ENCODE results near the gene TTC33. TPM values are rescaled to one million over a fixed set of nuclear protein-coding genes. Genes with fewer than 3 reads are reported as not detected.

Gene TTC33
- total RNA-seq, 6 experiments from 2014 or later: 5.6 to 9.2 (median 7.0) TPM

DNA sequence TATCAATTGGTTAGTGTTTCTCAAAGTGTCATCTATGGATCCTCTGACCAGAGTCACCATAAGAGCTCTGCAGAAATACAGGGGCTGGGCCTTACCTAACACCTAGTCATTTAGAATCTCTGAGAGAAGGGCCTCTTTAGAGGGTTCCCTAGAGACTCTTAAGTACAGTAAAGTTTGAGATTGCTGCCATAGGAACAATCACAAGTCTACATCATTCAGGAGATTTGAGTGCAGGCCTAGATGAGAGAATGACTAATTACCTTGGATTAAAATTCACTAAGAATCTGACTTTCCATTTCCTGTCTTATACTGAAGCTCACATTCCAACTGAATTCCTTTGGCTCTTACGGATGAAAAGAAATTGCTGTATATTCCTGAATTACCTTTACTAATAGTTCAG is 258.2 kb downstream of the TTC33 start:
- TF ChIP-seq POLR2A (IDR thresholded peaks at IDR 0.05) (no peak), CTCF (IDR thresholded peaks at IDR 0.05) (no peak)
- WGBS (ENCODE audit: insufficient coverage, low coverage, low lambda C conversion rate, missing lambda C conversion rate): 75% methylated on average over 1 of the region's 1 CpG
- H3K36me3 ChIP-seq: no peaks in the 10 kb centered on the region
- no peaks in the 10 kb centered on the region for H3K9me3 ChIP-seq
- no peak overlapping the region for H3K4me3 ChIP-seq
- ATAC-seq (no peak), DNase-seq (no peak)
- no peak overlapping the region for H3K27ac ChIP-seq
- no peaks in the 10 kb centered on the region for H3K4me1 ChIP-seq
- intact Hi-C loops (cut with DNase I): no loop called here
- H3K27me3 ChIP-seq: no peaks in the 10 kb centered on the region

GRCh38 chr5:40495237-40495635 is 260.5 kb downstream of the TTC33 start:
- ATAC-seq (peak in 1 of 4 donors; percentile 30), DNase-seq (no peak)
- Histone ChIP-seq H3K9me3 (no peaks in the 10 kb centered on the region), H3K4me1 (no peaks in the 10 kb centered on the region), H3K27ac (no peak overlapping the region), H3K36me3 (no peaks in the 10 kb centered on the region), H3K27me3 (no peaks in the 10 kb centered on the region), H3K4me3 (no peak overlapping the region)
- intact Hi-C loops (cut with DNase I): no loop called here
- WGBS (ENCODE audit: insufficient coverage, low coverage, low lambda C conversion rate, missing lambda C conversion rate): 39% methylated on average over 3 of the region's 3 CpGs
- no peak for TF ChIP-seq POLR2A (IDR thresholded peaks at IDR 0.05)
- no peak for TF ChIP-seq CTCF (IDR thresholded peaks at IDR 0.05)

- H3K27ac ChIP-seq: no peak overlapping the region
- H3K4me1 ChIP-seq: no peaks in the 10 kb centered on the region
- DNase-seq (no peak), ATAC-seq (no peak)
- H3K9me3 ChIP-seq: no peaks in the 10 kb centered on the region
- TF ChIP-seq CTCF (IDR thresholded peaks at IDR 0.05) (no peak), POLR2A (IDR thresholded peaks at IDR 0.05) (no peak)
- no peaks in the 10 kb centered on the region for H3K27me3 ChIP-seq
- H3K36me3 ChIP-seq: no peaks in the 10 kb centered on the region
- WGBS (ENCODE audit: insufficient coverage, low coverage, low lambda C conversion rate, missing lambda C conversion rate): 89% methylated on average over 2 of the region's 4 CpGs
- intact Hi-C loops (cut with DNase I): no loop called here
- H3K4me3 ChIP-seq: no peak overlapping the region
Measured at GRCh38 chr5:40494631-40495236, 261.0 kb downstream of the TTC33 start.

DNA sequence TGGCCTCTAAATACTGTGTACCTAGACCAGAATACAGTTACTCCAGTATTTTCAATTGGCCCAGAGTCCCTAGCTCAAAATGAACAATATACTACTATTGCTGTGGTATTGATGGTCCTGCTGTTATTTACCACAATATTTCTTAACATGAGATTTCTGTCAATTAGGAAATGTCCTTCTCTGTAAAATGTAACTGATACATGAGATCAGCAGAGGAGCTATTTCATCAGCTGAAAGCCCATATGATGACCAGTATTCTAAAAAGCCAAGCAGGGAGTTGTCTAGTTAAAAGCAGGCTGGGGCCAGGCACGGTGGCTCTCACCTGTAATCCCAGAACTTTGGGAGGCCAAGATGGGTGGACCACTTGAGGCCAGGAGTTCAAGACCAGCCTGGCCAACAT is 263.7 kb downstream of the TTC33 start:
- ATAC-seq (no peak), DNase-seq (no peak)
- 40% methylated on average over 1 of the region's 1 CpG for WGBS (ENCODE audit: insufficient coverage, low coverage, low lambda C conversion rate, missing lambda C conversion rate)
- TF ChIP-seq POLR2A (IDR thresholded peaks at IDR 0.05) (no peak), CTCF (IDR thresholded peaks at IDR 0.05) (no peak)
- Histone ChIP-seq H3K4me1 (no peaks in the 10 kb centered on the region), H3K9me3 (no peaks in the 10 kb centered on the region), H3K36me3 (no peaks in the 10 kb centered on the region), H3K4me3 (no peak overlapping the region), H3K27me3 (no peaks in the 10 kb centered on the region), H3K27ac (no peak overlapping the region)
- intact Hi-C loops (cut with DNase I): no loop called here

DNA sequence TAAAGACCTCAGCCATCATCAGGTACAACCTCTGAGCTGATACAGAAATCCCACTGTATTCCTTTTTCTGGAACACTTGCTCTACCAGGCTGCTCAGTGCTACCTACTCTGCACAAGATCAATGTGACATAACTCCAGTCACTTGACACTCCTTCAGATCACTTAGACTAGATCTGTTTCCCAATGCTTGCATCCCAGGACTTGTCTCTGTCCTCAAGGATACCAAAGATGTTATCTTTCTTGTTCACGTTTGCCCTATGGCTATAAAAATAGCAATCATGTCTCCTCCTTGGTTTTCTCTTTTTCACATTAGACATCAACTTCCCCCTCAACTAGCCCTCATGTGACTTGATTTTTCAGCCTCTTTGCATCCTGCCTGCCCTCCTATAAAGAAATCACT is 264.1 kb downstream of the TTC33 start:
- Histone ChIP-seq H3K27me3 (no peaks in the 10 kb centered on the region), H3K4me1 (peaks cover 0 to 2% (median 0%) of the 10 kb centered on the region in 4 donors), H3K4me3 (no peak overlapping the region), H3K36me3 (no peaks in the 10 kb centered on the region), H3K27ac (no peak overlapping the region), H3K9me3 (no peaks in the 10 kb centered on the region)
- DNase-seq (no peak), ATAC-seq (no peak)
- intact Hi-C loops (cut with DNase I): no loop called here
- TF ChIP-seq POLR2A (IDR thresholded peaks at IDR 0.05) (no peak), CTCF (IDR thresholded peaks at IDR 0.05) (no peak)
- WGBS (ENCODE audit: insufficient coverage, low coverage, low lambda C conversion rate, missing lambda C conversion rate): 33% methylated on average over 1 of the region's 1 CpG

Measured in right lobe of liver (tissue), 6 donors.